IMR-90 (cell line): ENCODE results near the gene ADCY2. TPM values are rescaled to one million over a fixed set of nuclear protein-coding genes. Genes with fewer than 3 reads are reported as not detected.

Source experiments
- ATAC-seq: fragments of 200-7000 bp; cut with Tn5 transposase; 2 replicates; pipeline ENCODE4 v1.9.1; 2020; ENCODE audit warnings: low read depth, mild to moderate bottlenecking, moderate library complexity
- BruUV-seq: library from RNA; stranded (reverse); fragments of 400-500 nt; replicated peaks from 2 replicates; lab custom pipeline; 2021; lab: Mats Ljungman, UMichigan
- CTCF ChIA-PET: fragments of 300-600 bp; formaldehyde crosslinking; extraction: SDS; loops from one replicate; lab custom pipeline; 2021; ENCODE audit warnings: antibody characterized with exemption; lab: Yijun Ruan, JAX
- POLR2A ChIA-PET: fragments of 300-600 bp; sonication (Branson Sonifier 250); formaldehyde crosslinking; loops from one replicate; lab custom pipeline; 2022; ENCODE audit warnings: antibody characterized with exemption; ENCODE audit not compliant: unreplicated experiment; lab: Charles Lee
- DNase-seq: peaks from one replicate; pipeline ENCODE4 v3.0.0; 2013
- H2AFZ ChIP-seq: replicated peaks from 2 replicates; pipeline ENCODE3; 2013; ENCODE audit warnings: low read length, mild to moderate bottlenecking; ENCODE audit not compliant: poor library complexity
- H2AK5ac ChIP-seq: 2 replicates; pipeline ENCODE4 v1.6.1; 2013; ENCODE audit warnings: low read depth, low read length, inconsistent platforms
- H2AK9ac ChIP-seq: replicated peaks from 2 replicates; pipeline ENCODE3; 2013; ENCODE audit warnings: mild to moderate bottlenecking, low read depth, low read length, moderate library complexity; ENCODE audit not compliant: poor library complexity
- H2BK120ac ChIP-seq: 2 replicates; pipeline ENCODE4 v1.6.1; 2013; ENCODE audit warnings: low read depth, low read length, inconsistent platforms
- H2BK15ac ChIP-seq: 3 replicates; pipeline ENCODE4 v1.6.1; 2013; ENCODE audit warnings: low read depth, low read length, inconsistent platforms
- H2BK20ac ChIP-seq: 2 replicates; pipeline ENCODE4 v1.6.1; 2013; ENCODE audit warnings: low read depth, mild to moderate bottlenecking, inconsistent platforms, low read length, moderate library complexity
- H2BK5ac ChIP-seq: 2 replicates; pipeline ENCODE4 v1.6.1; 2013; ENCODE audit warnings: mild to moderate bottlenecking, low read depth, low read length, inconsistent platforms; ENCODE audit not compliant: poor library complexity, severe bottlenecking
- H3K14ac ChIP-seq: replicated peaks from 2 replicates; pipeline ENCODE4 v1.6.1; 2013; ENCODE audit warnings: low read depth, low read length, inconsistent platforms
- H3K18ac ChIP-seq: 2 replicates; pipeline ENCODE4 v1.6.1; 2013; ENCODE audit warnings: low read depth, low read length, control low read depth
- H3K23ac ChIP-seq: 2 replicates; pipeline ENCODE4 v1.6.1; 2013; ENCODE audit warnings: low read depth, low read length, inconsistent platforms
- H3K27ac ChIP-seq: 2 replicates; pipeline ENCODE4 v1.5.1; 2013; ENCODE audit warnings: mild to moderate bottlenecking, control low read depth, low read length; ENCODE audit not compliant: insufficient read depth
- H3K27me3 ChIP-seq: 2 replicates; pipeline ENCODE4 v1.6.1; 2013; ENCODE audit warnings: low read length; ENCODE audit not compliant: control insufficient read depth, insufficient read depth
- H3K36me3 ChIP-seq: 2 replicates; pipeline ENCODE4 v1.6.1; 2013; ENCODE audit warnings: low read length, mixed read lengths; ENCODE audit not compliant: control insufficient read depth, insufficient read depth
- H3K4ac ChIP-seq: 2 replicates; pipeline ENCODE4 v1.6.1; 2013; ENCODE audit warnings: low read depth, low read length, inconsistent platforms
- H3K4me1 ChIP-seq: 2 replicates; pipeline ENCODE4 v1.6.1; 2013; ENCODE audit warnings: low read length, mixed read lengths; ENCODE audit not compliant: control insufficient read depth, insufficient read depth
- H3K4me2 ChIP-seq: 2 replicates; pipeline ENCODE4 v1.6.1; 2013; ENCODE audit warnings: low read depth, mild to moderate bottlenecking, control low read depth, low read length, moderate library complexity
- H3K4me3 ChIP-seq: 2 replicates; pipeline ENCODE4 v1.5.1; 2013; ENCODE audit warnings: low read depth, mild to moderate bottlenecking, control low read depth, low read length, moderate library complexity; ENCODE audit not compliant: insufficient read depth
- H3K56ac ChIP-seq: 2 replicates; pipeline ENCODE4 v1.6.1; 2013; ENCODE audit warnings: low read length, inconsistent platforms; ENCODE audit not compliant: insufficient read depth; ENCODE audit errors: extremely low read depth
- H3K79me1 ChIP-seq, 2 experiments: 2 replicates each; pipeline ENCODE4 v1.6.1; 2013; ENCODE audit warnings: low read length in 2 of 2, inconsistent platforms in 1 of 2, low read depth in 1 of 2
- H3K9ac ChIP-seq: 2 replicates; pipeline ENCODE4 v1.6.1; 2013; ENCODE audit warnings: low read depth, low read length, control low read depth
- H3K9me1 ChIP-seq: 2 replicates; pipeline ENCODE4 v1.6.1; 2013; ENCODE audit warnings: low read length, inconsistent platforms; ENCODE audit not compliant: insufficient read depth
- H3K9me3 ChIP-seq: 2 replicates; pipeline ENCODE4 v1.6.1; 2013; ENCODE audit warnings: low read length; ENCODE audit not compliant: control insufficient read depth, insufficient read depth
- H4K20me1 ChIP-seq: 2 replicates; pipeline ENCODE4 v1.6.1; 2013; ENCODE audit warnings: low read length, inconsistent platforms; ENCODE audit not compliant: insufficient read depth
- H4K5ac ChIP-seq: 2 replicates; pipeline ENCODE4 v1.6.1; 2013; ENCODE audit warnings: mild to moderate bottlenecking, low read depth, low read length, control low read depth
- H4K8ac ChIP-seq, 2 experiments: 2 replicates each; pipeline ENCODE4 v1.6.1; 2013; ENCODE audit warnings: low read depth in 2 of 2, low read length in 2 of 2, control low read depth in 1 of 2, inconsistent platforms in 1 of 2
- H4K91ac ChIP-seq: 2 replicates; pipeline ENCODE4 v1.6.1; 2013; ENCODE audit warnings: low read depth, low read length, inconsistent platforms; ENCODE audit not compliant: insufficient read depth
- BHLHE40 ChIP-seq: fragments of 150-350 bp; IDR thresholded peaks from 2 replicates; pipeline ENCODE4 v1.6.1; 2016; ENCODE audit warnings: mild to moderate bottlenecking, low read depth, low read length
- CEBPB ChIP-seq: IDR thresholded peaks from 2 replicates; pipeline ENCODE4 v1.6.1; 2012; ENCODE audit warnings: low read depth, low read length, improper control_type of control experiment
- CHD1 ChIP-seq: IDR thresholded peaks from 2 replicates; pipeline ENCODE4 v1.6.1; 2012; ENCODE audit warnings: low read depth, low read length, improper control_type of control experiment
- FOS ChIP-seq: fragments of 150-350 bp; IDR thresholded peaks from 2 replicates; pipeline ENCODE4 v1.6.1; 2016; ENCODE audit warnings: low read depth, low read length
- MAFK ChIP-seq: IDR thresholded peaks from 2 replicates; pipeline ENCODE4 v1.6.1; 2012; ENCODE audit warnings: low read depth, low read length, improper control_type of control experiment
- MAZ ChIP-seq: IDR thresholded peaks from 2 replicates; pipeline ENCODE4 v1.6.1; 2012; ENCODE audit warnings: low read depth, mild to moderate bottlenecking, low read length, improper control_type of control experiment, moderate library complexity, borderline replicate concordance
- NFE2L2 ChIP-seq: fragments of 150-350 bp; IDR thresholded peaks from 2 replicates; pipeline ENCODE4 v1.6.1; 2016; ENCODE audit warnings: low read depth, mild to moderate bottlenecking, low read length
- RAD21 ChIP-seq: IDR thresholded peaks from 2 replicates; pipeline ENCODE4 v1.6.1; 2012; ENCODE audit warnings: low read length, improper control_type of control experiment
- RFX5 ChIP-seq: IDR thresholded peaks from 2 replicates; pipeline ENCODE4 v1.8.0; 2012; ENCODE audit warnings: low read depth, mild to moderate bottlenecking, low read length, moderate library complexity
- SMC3 ChIP-seq: fragments of 150-350 bp; IDR thresholded peaks from 2 replicates; pipeline ENCODE4 v1.6.1; 2016; ENCODE audit warnings: low read depth, mild to moderate bottlenecking, antibody characterized with exemption, low read length, moderate library complexity
- dilution Hi-C: fragments of 300-500 bp; cut with HindIII; formaldehyde crosslinking; loops from one replicate; pipeline ENCODE4 v1.14.3; 2018; ENCODE audit warnings: low sequenced_read_pairs; ENCODE audit not compliant: unreplicated experiment
- in situ Hi-C: fragments of 300-500 bp; cut with MboI; formaldehyde crosslinking; loops from 3 replicates; pipeline ENCODE4 v1.14.3; 2019; ENCODE audit warnings: low sequenced_read_pairs, inconsistent platforms, mixed read lengths
- intact Hi-C: fragments of 100-400 bp; cut with micrococcal nuclease; formaldehyde crosslinking; loops from 2 replicates; pipeline ENCODE4 v1.10.0; 2022
- polyA plus RNA-seq, 3 experiments: library from polyadenylated mRNA; depleted of rRNA; stranded (reverse); fragments of >200 nt; gene quantifications; 2 replicates each; pipeline ENCODE4 v1.2.3, GENCODE V29; 2012; ENCODE audit warnings: low replicate concordance in 1 of 3
- total RNA-seq: library from RNA; depleted of rRNA; stranded (reverse); fragments of >200 nt; gene quantifications from 2 replicates; pipeline ENCODE4 v1.2.3, GENCODE V29; 2012
- TF ChIP-seq, protein P1 (sequence below): fragments of 150-350 bp; IDR thresholded peaks from 2 replicates; pipeline ENCODE4 v1.6.1; 2016; ENCODE audit warnings: low read depth, mild to moderate bottlenecking, low read length, moderate library complexity, borderline replicate concordance
- TF ChIP-seq, protein P2 (sequence below): conservative IDR thresholded peaks from 2 replicates; pipeline ENCODE4 v1.5.1; 2012; ENCODE audit warnings: mild to moderate bottlenecking, low read depth, low read length, improper control_type of control experiment

The ADCY2 gene
- total and polyA plus RNA-seq, 2 of the 4 experiments (the other 2 are of a cell fraction), result not detected

DNA sequence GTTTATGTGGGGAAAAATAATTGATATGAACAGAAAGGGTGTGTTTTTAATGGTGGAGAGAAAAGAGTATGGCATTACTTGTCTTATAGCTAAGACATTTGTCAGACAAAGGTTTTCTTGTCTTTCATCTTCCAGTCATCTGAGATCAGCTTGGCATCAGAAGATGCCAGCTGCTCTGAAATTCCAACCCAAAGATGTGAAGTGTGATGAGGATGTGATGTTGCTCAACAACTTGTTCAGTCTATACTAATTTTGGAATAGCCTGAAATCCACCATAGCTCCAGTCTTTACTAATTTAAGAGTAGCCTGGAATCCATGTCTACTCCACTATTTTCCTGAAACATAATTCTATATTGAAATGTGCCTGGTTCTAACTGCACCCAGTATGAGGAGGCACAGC lies 272.7 kb downstream of the ADCY2 start:
- no peak overlapping the region for H2BK20ac ChIP-seq
- no peak overlapping the region for H2BK15ac ChIP-seq
- no peak overlapping the region for H2AK9ac ChIP-seq
- ATAC-seq (no peak), DNase-seq (no peak)
- no peak overlapping the region for H3K23ac ChIP-seq
- no peak overlapping the region for H4K8ac ChIP-seq
- intact Hi-C loops (no loop called here), in situ Hi-C loops (no loop called here), dilution Hi-C loops (no loop called here)
- TF ChIP-seq, protein P1, sequence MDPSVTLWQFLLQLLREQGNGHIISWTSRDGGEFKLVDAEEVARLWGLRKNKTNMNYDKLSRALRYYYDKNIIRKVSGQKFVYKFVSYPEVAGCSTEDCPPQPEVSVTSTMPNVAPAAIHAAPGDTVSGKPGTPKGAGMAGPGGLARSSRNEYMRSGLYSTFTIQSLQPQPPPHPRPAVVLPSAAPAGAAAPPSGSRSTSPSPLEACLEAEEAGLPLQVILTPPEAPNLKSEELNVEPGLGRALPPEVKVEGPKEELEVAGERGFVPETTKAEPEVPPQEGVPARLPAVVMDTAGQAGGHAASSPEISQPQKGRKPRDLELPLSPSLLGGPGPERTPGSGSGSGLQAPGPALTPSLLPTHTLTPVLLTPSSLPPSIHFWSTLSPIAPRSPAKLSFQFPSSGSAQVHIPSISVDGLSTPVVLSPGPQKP, result no peak
- no peak for TF ChIP-seq MAFK
- TF ChIP-seq NFE2L2, result no peak
- no peak for TF ChIP-seq MAZ
- TF ChIP-seq RAD21, result no peak
- no peak for TF ChIP-seq CHD1
- TF ChIP-seq, protein P2, sequence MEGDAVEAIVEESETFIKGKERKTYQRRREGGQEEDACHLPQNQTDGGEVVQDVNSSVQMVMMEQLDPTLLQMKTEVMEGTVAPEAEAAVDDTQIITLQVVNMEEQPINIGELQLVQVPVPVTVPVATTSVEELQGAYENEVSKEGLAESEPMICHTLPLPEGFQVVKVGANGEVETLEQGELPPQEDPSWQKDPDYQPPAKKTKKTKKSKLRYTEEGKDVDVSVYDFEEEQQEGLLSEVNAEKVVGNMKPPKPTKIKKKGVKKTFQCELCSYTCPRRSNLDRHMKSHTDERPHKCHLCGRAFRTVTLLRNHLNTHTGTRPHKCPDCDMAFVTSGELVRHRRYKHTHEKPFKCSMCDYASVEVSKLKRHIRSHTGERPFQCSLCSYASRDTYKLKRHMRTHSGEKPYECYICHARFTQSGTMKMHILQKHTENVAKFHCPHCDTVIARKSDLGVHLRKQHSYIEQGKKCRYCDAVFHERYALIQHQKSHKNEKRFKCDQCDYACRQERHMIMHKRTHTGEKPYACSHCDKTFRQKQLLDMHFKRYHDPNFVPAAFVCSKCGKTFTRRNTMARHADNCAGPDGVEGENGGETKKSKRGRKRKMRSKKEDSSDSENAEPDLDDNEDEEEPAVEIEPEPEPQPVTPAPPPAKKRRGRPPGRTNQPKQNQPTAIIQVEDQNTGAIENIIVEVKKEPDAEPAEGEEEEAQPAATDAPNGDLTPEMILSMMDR, result no peak
- TF ChIP-seq SMC3, result no peak
- TF ChIP-seq RFX5, result no peak
- no peak for TF ChIP-seq BHLHE40
- no peak for TF ChIP-seq CEBPB
- TF ChIP-seq FOS, result no peak
- H3K9me3 ChIP-seq, result peaks cover 17% of the 10 kb centered on the region
- H4K5ac ChIP-seq, result no peak overlapping the region
- no peaks in the 10 kb centered on the region for H3K27me3 ChIP-seq
- ChIA-PET CTCF (no interaction called here), POLR2A (no interaction called here)
- no peak overlapping the region for H3K9ac ChIP-seq
- no peak overlapping the region for H3K18ac ChIP-seq
- H4K20me1 ChIP-seq, result no peaks in the 10 kb centered on the region
- H3K36me3 ChIP-seq, result no peaks in the 10 kb centered on the region
- no peak overlapping the region for H2AK5ac ChIP-seq
- no peak overlapping the region for H4K91ac ChIP-seq
- H3K79me1 ChIP-seq, result no peaks in the 10 kb centered on the region
- BruUV-seq, result no TSS peak
- no peak overlapping the region for H3K4me2 ChIP-seq
- H2AFZ ChIP-seq, result no peak overlapping the region
- no peaks in the 10 kb centered on the region for H3K4me1 ChIP-seq
- no peak overlapping the region for H3K27ac ChIP-seq
- no peak overlapping the region for H2BK120ac ChIP-seq
- no peaks in the 10 kb centered on the region for H3K9me1 ChIP-seq
- no peak overlapping the region for H3K14ac ChIP-seq
- H2BK5ac ChIP-seq, result no peak overlapping the region
- no peak overlapping the region for H3K4ac ChIP-seq
- H3K56ac ChIP-seq, result no peak overlapping the region
- H3K4me3 ChIP-seq, result no peak overlapping the region
